ENCODE data around the gene ADRB1. TPM values are rescaled to one million over a fixed set of nuclear protein-coding genes. Genes with fewer than 3 reads are reported as not detected.

The ADRB1 gene
- total RNA-seq, 1 experiment from 2014 or later, result 2.3 TPM

- Histone ChIP-seq H3K27me3 (replicated peaks; ENCODE audit: control insufficient read depth, insufficient read depth, low read length) (no peaks in the 10 kb centered on the region; the same call in 1 of the 2 replicates), H3K4me1 (no peaks in the 10 kb centered on the region), H3K9me3 (no peaks in the 10 kb centered on the region), H3K36me3 (ENCODE audit: control insufficient read depth, insufficient read depth, low read length) (no peaks in the 10 kb centered on the region), H3K4me3 (ENCODE audit: low read depth, low read length) (no peak overlapping the region)
- no peaks in the 10 kb centered on the region for H3K36me3 Mint-ChIP-seq (ENCODE audit: insufficient read depth, unreplicated experiment)
- no peaks in the 10 kb centered on the region for H3K9me3 Mint-ChIP-seq (ENCODE audit: unreplicated experiment)
- H3K27ac Mint-ChIP-seq (ENCODE audit: unreplicated experiment), result no peak overlapping the region
- ChIA-PET CTCF (no interaction called here), POLR2A (no interaction called here)
- peaks cover 7% of the 10 kb centered on the region for H3K4me1 Mint-ChIP-seq (ENCODE audit: low read depth, unreplicated experiment)
- no peak for TF ChIP-seq CTCF (IDR thresholded peaks at IDR 0.05; ENCODE audit: insufficient read depth in 1 of 2, low read depth in 1 of 2, low read length in 1 of 2, severe bottlenecking in 1 of 2, unreplicated experiment in 1 of 2)
- no peak overlapping the region for H3K4me3 Mint-ChIP-seq (ENCODE audit: unreplicated experiment)
- intact Hi-C loops (cut with micrococcal nuclease; ENCODE audit: unreplicated experiment), result no loop called here
- no peaks in the 10 kb centered on the region for H3K27me3 Mint-ChIP-seq (ENCODE audit: insufficient read depth, unreplicated experiment)
- DNase-seq, result no peak
- no TSS peak for BruUV-seq (replicated peaks)
These were observed 52.1 kb downstream of the ADRB1 start for GRCh38 chr10:114095559-114096337.

Other genes starting within 250 kb of the ADRB1 start
- gene DCLRE1A, start 189.8 kb upstream of the ADRB1 start, total RNA-seq (2022), result 13.3 and 13.5 TPM in 2 replicates
- gene NHLRC2, start 189.2 kb upstream of the ADRB1 start, total RNA-seq (2022), result 30.8 and 37.4 TPM in 2 replicates
- gene CCDC186, start 130.3 kb downstream of the ADRB1 start, total RNA-seq (2022), result 26.3 and 30.4 TPM in 2 replicates
- gene TDRD1, start 135.5 kb downstream of the ADRB1 start, total RNA-seq (2022), result 0.14 TPM in 1 of 2 replicates, not detected in the other
- gene VWA2, start 195.4 kb downstream of the ADRB1 start, total RNA-seq (2022), result 1.2 and 1.3 TPM in 2 replicates

Measured in Caco-2 (cell line).